Measurements from ENCODE around the gene EPB41L5. TPM values are rescaled to one million over a fixed set of nuclear protein-coding genes. Genes with fewer than 3 reads are reported as not detected.
A peak's percentile ranks its signal among the peaks of the same experiment; 100 is the strongest.

The EPB41L5 gene
- total RNA-seq (2022) (19.0 and 22.8 TPM in 2 replicates), Bru-seq, nascent RNA (percentile 72 among the genes with signal in this experiment), BruChase-seq, experiment 1, labeled RNA remaining after a 6-hour chase (percentile 82 among the genes with signal in this experiment), BruChase-seq, experiment 2, labeled RNA remaining after a 2-hour chase (percentile 77 among the genes with signal in this experiment)
- long read RNA-seq, full-length matches to known transcripts: 42 of 51 reads
- long read RNA-seq, partial matches to known transcripts: 2 of 51 reads
- long read RNA-seq, other reads (novel, unspliced or antisense): 7 of 51 reads

GRCh38 chr2:120012771-120013596 lies at the start of gene EPB41L5:
TSS of gene EPB41L5 (plus strand) at chr2:120013077. CDS start at chr2:120019085, 6,008 bp downstream.
- peak; percentile 96 for DNase-seq (ENCODE audit: unreplicated experiment)
- CTCF ChIA-PET: interaction anchor here (1.1 kb wide), 1 partner anchor 17 kb away, joined by 4 read pairs; no protein-coding TSS in a partner anchor

GRCh38 chr2:119981896-119982295 lies 31.0 kb upstream of the EPB41L5 start:
- POLR2A ChIA-PET: no interaction called here
- H3K4me1 Mint-ChIP-seq (ENCODE audit: insufficient read depth, unreplicated experiment): no peaks in the 10 kb centered on the region

More at GRCh38 chr2:120012771-120013596, at the start of gene EPB41L5:
- intact Hi-C loops (cut with micrococcal nuclease): loop anchor here (1.0 to 5.0 kb wide), 3 partner anchors 94 to 311 kb away; no protein-coding TSS in a partner anchor
- Mint-ChIP-seq H3K27ac (ENCODE audit: low read depth, unreplicated experiment) (peak within 1 kb of the TSS; percentile 54), H3K36me3 (ENCODE audit: insufficient read depth, unreplicated experiment) (peaks cover under 1% of the 10 kb centered on the region), H3K4me3 (ENCODE audit: unreplicated experiment) (peak within 1 kb of the TSS; percentile 66), H3K9me3 (ENCODE audit: unreplicated experiment) (no peaks in the 10 kb centered on the region), H3K27me3 (ENCODE audit: insufficient read depth, unreplicated experiment) (no peaks in the 10 kb centered on the region), H3K4me1 (ENCODE audit: insufficient read depth, unreplicated experiment) (peaks cover 26% of the 10 kb centered on the region)
- TF ChIP-seq, protein P1, sequence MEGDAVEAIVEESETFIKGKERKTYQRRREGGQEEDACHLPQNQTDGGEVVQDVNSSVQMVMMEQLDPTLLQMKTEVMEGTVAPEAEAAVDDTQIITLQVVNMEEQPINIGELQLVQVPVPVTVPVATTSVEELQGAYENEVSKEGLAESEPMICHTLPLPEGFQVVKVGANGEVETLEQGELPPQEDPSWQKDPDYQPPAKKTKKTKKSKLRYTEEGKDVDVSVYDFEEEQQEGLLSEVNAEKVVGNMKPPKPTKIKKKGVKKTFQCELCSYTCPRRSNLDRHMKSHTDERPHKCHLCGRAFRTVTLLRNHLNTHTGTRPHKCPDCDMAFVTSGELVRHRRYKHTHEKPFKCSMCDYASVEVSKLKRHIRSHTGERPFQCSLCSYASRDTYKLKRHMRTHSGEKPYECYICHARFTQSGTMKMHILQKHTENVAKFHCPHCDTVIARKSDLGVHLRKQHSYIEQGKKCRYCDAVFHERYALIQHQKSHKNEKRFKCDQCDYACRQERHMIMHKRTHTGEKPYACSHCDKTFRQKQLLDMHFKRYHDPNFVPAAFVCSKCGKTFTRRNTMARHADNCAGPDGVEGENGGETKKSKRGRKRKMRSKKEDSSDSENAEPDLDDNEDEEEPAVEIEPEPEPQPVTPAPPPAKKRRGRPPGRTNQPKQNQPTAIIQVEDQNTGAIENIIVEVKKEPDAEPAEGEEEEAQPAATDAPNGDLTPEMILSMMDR (IDR thresholded peaks at IDR 0.05; ENCODE audit: unreplicated experiment): no peak
- POLR2A ChIA-PET: interaction anchor here (0.5 to 2.4 kb wide), 18 partner anchors 9 to 527 kb away, joined by 3 to 14 read pairs (median 4); no protein-coding TSS in a partner anchor
- no TSS peak for BruUV-seq (replicated peaks)

GRCh38 chr2:119982506-119982905 lies 30.4 kb upstream of the EPB41L5 start:
- no peaks in the 10 kb centered on the region for H3K27me3 Mint-ChIP-seq (ENCODE audit: insufficient read depth, unreplicated experiment)
- TF ChIP-seq, protein P1 (IDR thresholded peaks at IDR 0.05; ENCODE audit: unreplicated experiment): no peak
- DNase-seq (ENCODE audit: unreplicated experiment): no peak
- POLR2A ChIA-PET: interaction anchor here (0.6 to 0.9 kb wide), 2 partner anchors 24 to 90 kb away, joined by 3 to 4 read pairs; no protein-coding TSS in a partner anchor
- CTCF ChIA-PET: no interaction called here
- no TSS peak for BruUV-seq (replicated peaks)
- H3K27ac Mint-ChIP-seq (ENCODE audit: low read depth, unreplicated experiment): no peak overlapping the region
- H3K36me3 Mint-ChIP-seq (ENCODE audit: insufficient read depth, unreplicated experiment): peaks cover 9% of the 10 kb centered on the region
- no peaks in the 10 kb centered on the region for H3K4me1 Mint-ChIP-seq (ENCODE audit: insufficient read depth, unreplicated experiment)
- no peak overlapping the region for H3K4me3 Mint-ChIP-seq (ENCODE audit: unreplicated experiment)
- H3K9me3 Mint-ChIP-seq (ENCODE audit: unreplicated experiment): no peaks in the 10 kb centered on the region
- intact Hi-C loops (cut with micrococcal nuclease): no loop called here

More at GRCh38 chr2:119981896-119982295, 31.0 kb upstream of the EPB41L5 start:
- CTCF ChIA-PET: no interaction called here
- Mint-ChIP-seq H3K4me3 (ENCODE audit: unreplicated experiment) (no peak overlapping the region), H3K9me3 (ENCODE audit: unreplicated experiment) (no peaks in the 10 kb centered on the region), H3K27me3 (ENCODE audit: insufficient read depth, unreplicated experiment) (no peaks in the 10 kb centered on the region), H3K27ac (ENCODE audit: low read depth, unreplicated experiment) (no peak overlapping the region), H3K36me3 (ENCODE audit: insufficient read depth, unreplicated experiment) (peaks cover 15% of the 10 kb centered on the region)
- no TSS peak for BruUV-seq (replicated peaks)
- TF ChIP-seq, protein P1 (IDR thresholded peaks at IDR 0.05; ENCODE audit: unreplicated experiment): no peak
- DNase-seq (ENCODE audit: unreplicated experiment): no peak
- intact Hi-C loops (cut with micrococcal nuclease): no loop called here

DNA sequence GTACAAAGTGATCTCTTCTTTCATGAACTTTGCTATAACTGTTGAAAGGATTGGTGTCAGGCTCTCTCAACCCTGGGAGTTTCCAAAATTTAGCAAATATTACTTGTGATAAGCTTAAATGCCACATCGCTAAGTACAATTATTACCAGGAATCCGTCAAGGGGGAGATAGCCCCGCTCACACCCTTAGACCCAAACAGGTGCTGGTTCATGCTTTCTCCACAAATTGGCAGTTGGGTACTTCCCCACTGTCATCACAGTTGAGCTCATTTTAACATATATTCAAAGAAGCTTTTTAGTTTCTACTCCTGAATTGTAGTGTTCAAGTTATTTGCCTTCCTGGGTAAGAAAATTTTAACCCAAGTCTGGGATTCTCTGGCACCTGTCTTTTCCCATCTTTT lies 29.8 kb upstream of the EPB41L5 start:
- H3K36me3 Mint-ChIP-seq (ENCODE audit: insufficient read depth, unreplicated experiment): peaks cover 9% of the 10 kb centered on the region
- H3K27ac Mint-ChIP-seq (ENCODE audit: low read depth, unreplicated experiment): no peak overlapping the region
- DNase-seq (ENCODE audit: unreplicated experiment): no peak
- no peak overlapping the region for H3K4me3 Mint-ChIP-seq (ENCODE audit: unreplicated experiment)
- intact Hi-C loops (cut with micrococcal nuclease): no loop called here
- BruUV-seq (replicated peaks): no TSS peak
- H3K4me1 Mint-ChIP-seq (ENCODE audit: insufficient read depth, unreplicated experiment): no peaks in the 10 kb centered on the region
- ChIA-PET POLR2A (interaction anchor here (0.9 kb wide), 1 partner anchor 24 kb away, joined by 4 read pairs; no protein-coding TSS in a partner anchor), CTCF (no interaction called here)
- no peaks in the 10 kb centered on the region for H3K27me3 Mint-ChIP-seq (ENCODE audit: insufficient read depth, unreplicated experiment)
- TF ChIP-seq, protein P1 (IDR thresholded peaks at IDR 0.05; ENCODE audit: unreplicated experiment): no peak
- no peaks in the 10 kb centered on the region for H3K9me3 Mint-ChIP-seq (ENCODE audit: unreplicated experiment)

All from MCF 10A (cell line).